Measurements from ENCODE around the gene ARHGEF39.
A peak's percentile ranks its signal among the peaks of the same experiment; 100 is the strongest.

The ARHGEF39 gene

DNA sequence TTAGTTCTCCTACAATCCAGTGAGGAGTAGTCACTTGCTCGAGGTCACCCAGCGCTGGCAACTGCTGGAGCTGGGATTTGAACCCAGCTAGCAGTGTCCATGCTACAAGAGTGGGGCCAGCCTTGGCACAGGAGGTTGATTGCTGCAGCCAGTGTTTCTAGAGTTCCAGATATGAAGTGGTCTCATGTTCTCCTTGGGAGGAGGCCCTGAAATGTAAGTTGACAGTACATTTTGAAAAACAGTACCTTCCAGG is 6.1 kb downstream of the ARHGEF39 start:
- Histone ChIP-seq H3K36me3 (replicated peaks) (peaks cover 39% of the 10 kb centered on the region), H3K27me3 (ENCODE audit: low read depth) (no peaks in the 10 kb centered on the region), H3K4me3 (peak overlapping the region; percentile 77), H3K9me3 (no peaks in the 10 kb centered on the region), H3K4me1 (peaks cover 17% of the 10 kb centered on the region)
- in situ Hi-C loops (cut with MboI; ENCODE audit: low sequenced_read_pairs), result no loop called here
- peak in 1 of 2 experiments; percentile 38 for DNase-seq (ENCODE audit: low spot score in 2 of 2)

DNA sequence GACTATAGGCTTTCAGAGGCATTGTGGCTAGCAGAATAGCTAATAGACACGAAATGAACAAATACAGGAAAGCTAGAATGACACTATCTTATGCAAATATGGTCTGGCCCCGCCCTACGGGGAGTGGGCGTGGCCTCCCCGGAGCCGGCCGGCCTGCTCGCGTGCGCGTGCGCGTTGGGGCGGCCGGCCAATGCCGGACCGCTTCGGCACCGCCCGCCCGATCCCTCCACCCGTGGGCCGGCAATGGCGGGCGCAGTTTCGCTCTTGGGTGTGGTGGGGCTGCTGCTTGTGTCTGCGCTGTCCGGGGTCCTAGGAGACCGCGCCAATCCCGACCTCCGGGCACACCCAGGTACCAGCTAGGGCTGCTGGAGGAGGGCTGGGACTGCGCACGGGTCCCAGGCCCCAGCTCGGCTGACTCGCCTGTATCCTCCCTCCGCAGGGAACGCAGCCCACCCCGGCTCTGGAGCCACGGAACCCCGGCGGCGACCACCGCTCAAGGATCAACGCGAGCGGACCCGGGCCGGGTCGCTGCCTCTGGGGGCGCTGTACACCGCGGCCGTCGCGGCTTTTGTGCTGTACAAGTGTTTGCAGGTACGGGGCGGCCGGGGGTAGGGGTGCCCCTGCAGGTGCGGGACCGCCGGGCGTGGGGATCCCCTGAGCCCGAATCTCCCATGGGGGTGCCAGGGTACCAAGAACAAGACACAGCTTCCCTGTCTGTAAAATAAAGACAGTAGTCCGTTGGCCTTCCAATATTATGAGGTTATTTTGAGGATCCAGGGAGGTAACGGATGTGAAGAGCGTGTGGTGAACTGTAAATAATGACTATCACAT is 6.6 kb downstream of the ARHGEF39 start, which contains the start of gene CCDC107:
Gene CCDC107 (plus strand): TSS at position 156 of the 831 bp plus-strand sequence. CDS start 88 bp downstream, at position 244.
- Histone ChIP-seq H3K36me3 (replicated peaks) (peaks cover 34% of the 10 kb centered on the region), H3K9me3 (no peaks in the 10 kb centered on the region), H3K27me3 (ENCODE audit: low read depth) (no peaks in the 10 kb centered on the region), H3K4me1 (peaks cover 11% of the 10 kb centered on the region), H3K4me3 (peak within 1 kb of the TSS; percentile 77)
- in situ Hi-C loops (cut with MboI; ENCODE audit: low sequenced_read_pairs), result no loop called here
- DNase-seq (ENCODE audit: low spot score in 2 of 2), result peak; percentile 80 to 89

DNA sequence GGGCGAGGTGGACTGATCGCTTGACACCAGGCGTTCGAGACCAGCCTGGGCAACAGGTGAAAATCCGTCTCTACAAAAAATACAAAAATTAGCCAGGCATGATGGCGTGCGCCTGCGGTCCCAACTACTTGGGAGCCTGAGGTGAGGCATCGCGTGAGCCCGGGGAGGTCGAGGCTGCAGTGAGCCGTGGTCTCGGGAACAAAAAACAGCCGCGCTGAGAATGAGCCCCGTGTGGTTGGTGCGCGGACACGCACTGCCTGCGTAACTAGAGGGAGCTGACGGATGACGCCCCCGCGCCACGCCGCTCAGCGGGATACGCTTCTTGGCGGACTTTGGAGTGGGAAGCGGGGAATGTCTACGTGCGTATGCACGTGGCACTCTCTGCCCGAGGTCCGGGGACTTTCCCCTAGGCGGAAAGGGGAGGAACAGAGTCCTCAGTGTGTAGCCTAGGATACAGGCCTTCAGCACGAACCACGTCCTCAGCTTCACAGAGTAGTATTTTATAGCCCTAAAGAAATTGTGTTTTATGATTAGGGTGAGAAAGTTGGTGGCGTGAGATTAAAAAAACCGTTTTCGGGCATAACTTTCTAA is 7.4 kb downstream of the ARHGEF39 start, which contains the start of gene RMRP:
Gene RMRP (minus strand): TSS at position 474 of the 591 bp plus-strand sequence.
- Histone ChIP-seq H3K36me3 (replicated peaks) (peaks cover 27% of the 10 kb centered on the region), H3K4me1 (peaks cover 10% of the 10 kb centered on the region), H3K4me3 (peak within 1 kb of the TSS; percentile 77), H3K27me3 (ENCODE audit: low read depth) (no peaks in the 10 kb centered on the region), H3K9me3 (no peaks in the 10 kb centered on the region)
- in situ Hi-C loops (cut with MboI; ENCODE audit: low sequenced_read_pairs), result no loop called here
- DNase-seq (ENCODE audit: low spot score in 2 of 2), result peak; percentile 98 to 99

DNA sequence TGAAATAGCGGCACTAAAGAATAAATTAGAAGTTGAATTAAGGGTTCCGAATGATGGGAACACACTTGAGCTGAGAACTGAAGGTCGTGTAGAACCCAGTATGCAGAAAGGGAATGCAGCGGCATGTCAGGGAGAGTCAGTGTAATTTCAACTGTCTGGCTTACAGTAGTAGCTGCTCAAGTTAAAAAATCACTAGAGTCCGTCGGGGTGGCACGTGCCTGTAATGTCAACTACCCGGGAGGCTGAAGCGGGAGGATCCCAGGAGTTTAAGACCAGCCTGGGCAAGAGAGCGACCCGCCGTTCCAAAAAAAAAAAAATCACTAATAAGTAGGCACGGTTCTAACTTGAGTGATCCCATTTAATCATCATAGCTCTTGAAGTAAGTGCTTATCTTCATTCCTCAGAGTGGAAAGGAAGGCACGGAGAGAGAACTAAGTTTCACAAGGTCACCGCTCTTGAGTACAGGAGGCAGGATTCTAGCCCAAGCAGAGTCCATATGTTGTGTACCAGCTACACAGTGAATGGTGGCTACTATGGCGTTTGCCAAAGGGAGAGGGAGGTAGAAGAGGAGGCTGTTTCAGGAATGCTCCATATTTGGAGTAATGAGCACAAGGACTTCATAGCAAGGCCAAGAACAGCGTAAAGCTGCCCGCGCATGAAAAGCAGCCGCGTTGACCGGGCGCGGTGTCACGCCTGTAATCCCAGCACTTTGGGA is 8.0 kb downstream of the ARHGEF39 start:
- Histone ChIP-seq H3K27me3 (ENCODE audit: low read depth) (no peaks in the 10 kb centered on the region), H3K4me3 (peak overlapping the region; percentile 28), H3K36me3 (replicated peaks) (peaks cover 20% of the 10 kb centered on the region), H3K9me3 (no peaks in the 10 kb centered on the region), H3K4me1 (peaks cover 10% of the 10 kb centered on the region)
- in situ Hi-C loops (cut with MboI; ENCODE audit: low sequenced_read_pairs), result no loop called here
- peak in 1 of 2 experiments; percentile 7 for DNase-seq (ENCODE audit: low spot score in 2 of 2)

DNA sequence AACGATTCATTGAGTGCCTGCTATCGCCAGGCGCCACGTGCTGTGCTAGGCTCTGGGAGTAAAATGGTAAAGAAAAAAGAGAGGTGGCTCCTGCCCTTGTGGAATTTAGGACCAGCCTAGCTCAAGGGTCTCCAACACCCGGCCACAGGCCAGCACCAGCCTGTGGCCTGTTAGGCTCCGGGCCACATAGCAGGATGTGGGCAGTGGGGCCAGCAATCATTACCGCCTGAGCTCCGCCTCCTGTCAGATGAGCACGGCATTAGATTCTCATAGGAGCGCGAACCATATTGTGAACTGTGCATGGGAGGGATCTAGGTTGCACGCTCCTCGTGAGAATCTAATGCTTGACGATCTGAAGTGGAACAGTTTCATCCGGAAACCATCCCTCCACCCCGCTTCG is 8.6 kb downstream of the ARHGEF39 start:
- H3K4me3 ChIP-seq, result no peak overlapping the region
- peaks cover 10% of the 10 kb centered on the region for H3K4me1 ChIP-seq
- in situ Hi-C loops (cut with MboI; ENCODE audit: low sequenced_read_pairs), result no loop called here
- H3K36me3 ChIP-seq (replicated peaks), result peaks cover 14% of the 10 kb centered on the region
- H3K27me3 ChIP-seq (ENCODE audit: low read depth), result no peaks in the 10 kb centered on the region
- no peaks in the 10 kb centered on the region for H3K9me3 ChIP-seq
- no peak for DNase-seq (ENCODE audit: low spot score in 2 of 2)

DNA sequence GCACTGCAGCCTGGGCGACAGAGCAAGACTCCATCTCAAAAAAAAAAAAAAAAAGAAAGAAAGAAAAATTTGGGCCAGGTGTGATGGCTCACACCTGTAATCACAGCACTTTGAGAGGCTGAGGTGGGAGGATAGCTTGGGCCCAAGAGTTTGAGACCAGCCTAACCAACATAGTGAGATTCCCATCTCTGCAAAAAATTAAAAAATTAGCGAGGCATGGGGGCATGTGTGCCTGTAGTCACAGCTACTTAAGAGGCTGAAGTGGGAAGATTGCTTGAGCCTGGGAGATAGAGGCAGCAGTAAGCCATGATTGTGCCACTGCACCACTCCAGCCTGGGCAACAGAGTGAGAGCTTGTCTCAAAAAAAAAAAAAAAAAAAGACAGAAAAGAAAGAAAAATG is 11.4 kb downstream of the ARHGEF39 start:
- DNase-seq (ENCODE audit: low spot score in 2 of 2), result no peak
- in situ Hi-C loops (cut with MboI; ENCODE audit: low sequenced_read_pairs), result no loop called here
- Histone ChIP-seq H3K36me3 (replicated peaks) (no peaks in the 10 kb centered on the region), H3K27me3 (ENCODE audit: low read depth) (no peaks in the 10 kb centered on the region), H3K4me3 (no peak overlapping the region), H3K9me3 (no peaks in the 10 kb centered on the region), H3K4me1 (peaks cover 7% of the 10 kb centered on the region)

DNA sequence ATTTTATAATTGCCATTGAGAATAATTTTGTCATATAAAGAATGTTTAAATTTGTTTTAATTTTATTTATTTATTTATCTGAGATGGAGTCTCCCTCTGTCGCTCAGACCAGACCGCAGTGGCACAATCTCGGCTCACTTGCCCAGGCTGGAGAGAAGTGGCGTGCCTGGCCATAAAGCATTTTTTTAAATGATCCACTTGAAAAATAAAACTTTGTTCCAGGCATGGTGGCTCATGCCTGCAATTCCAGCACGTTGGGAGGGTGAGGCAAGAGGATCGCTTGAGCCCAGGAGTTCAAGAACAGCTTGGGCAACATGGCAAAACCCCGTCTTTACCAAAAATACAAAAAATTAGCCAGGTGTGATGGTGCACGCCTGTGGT is 12.2 kb downstream of the ARHGEF39 start:
- Histone ChIP-seq H3K9me3 (no peaks in the 10 kb centered on the region), H3K4me3 (no peak overlapping the region), H3K4me1 (peaks cover 7% of the 10 kb centered on the region; the same call in 1 of the 2 replicates), H3K27me3 (ENCODE audit: low read depth) (no peaks in the 10 kb centered on the region), H3K36me3 (replicated peaks) (no peaks in the 10 kb centered on the region)
- no peak for DNase-seq (ENCODE audit: low spot score in 2 of 2)
- in situ Hi-C loops (cut with MboI; ENCODE audit: low sequenced_read_pairs), result no loop called here

DNA sequence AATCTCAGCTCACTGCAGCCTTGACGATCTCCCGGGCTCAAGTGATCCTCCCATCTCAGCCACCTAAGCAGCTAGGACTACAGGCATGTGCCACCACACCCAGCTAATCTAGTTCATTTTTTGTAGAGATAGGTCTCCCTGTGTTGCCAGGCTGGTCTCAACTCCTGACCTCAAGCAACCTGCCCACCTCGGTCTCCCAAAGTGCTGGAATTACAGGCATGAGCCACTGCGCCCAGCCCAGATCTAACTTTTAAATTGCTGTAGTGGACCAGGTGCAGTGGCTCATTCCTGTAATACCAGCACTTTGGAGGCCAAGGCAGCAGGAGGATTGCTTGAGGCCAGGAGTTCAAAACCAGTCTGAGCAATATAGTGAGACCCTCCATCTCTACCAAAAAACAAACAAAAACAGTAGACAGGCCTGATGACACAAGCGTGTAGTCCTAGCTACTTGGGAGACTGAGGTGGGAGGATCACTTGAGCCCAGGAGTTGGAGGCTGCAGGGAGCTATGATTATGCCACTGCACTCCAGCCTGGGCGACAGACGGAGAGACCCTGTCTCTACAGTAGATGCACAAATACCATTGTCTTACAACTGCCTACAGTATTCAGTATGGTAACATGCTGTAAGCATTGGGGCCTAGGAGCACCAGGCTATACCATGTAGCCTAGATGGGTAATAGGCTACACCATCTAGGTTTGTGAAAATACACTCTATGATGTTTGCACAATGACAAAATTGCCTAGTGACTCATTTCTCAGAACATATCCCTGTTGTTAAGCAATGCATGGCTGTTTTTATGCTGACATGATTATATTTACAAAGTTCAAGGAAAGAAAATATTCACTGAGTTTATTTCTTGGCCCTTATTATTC is 12.8 kb downstream of the ARHGEF39 start:
- DNase-seq (ENCODE audit: low spot score in 2 of 2), result no peak
- in situ Hi-C loops (cut with MboI; ENCODE audit: low sequenced_read_pairs), result no loop called here

DNA sequence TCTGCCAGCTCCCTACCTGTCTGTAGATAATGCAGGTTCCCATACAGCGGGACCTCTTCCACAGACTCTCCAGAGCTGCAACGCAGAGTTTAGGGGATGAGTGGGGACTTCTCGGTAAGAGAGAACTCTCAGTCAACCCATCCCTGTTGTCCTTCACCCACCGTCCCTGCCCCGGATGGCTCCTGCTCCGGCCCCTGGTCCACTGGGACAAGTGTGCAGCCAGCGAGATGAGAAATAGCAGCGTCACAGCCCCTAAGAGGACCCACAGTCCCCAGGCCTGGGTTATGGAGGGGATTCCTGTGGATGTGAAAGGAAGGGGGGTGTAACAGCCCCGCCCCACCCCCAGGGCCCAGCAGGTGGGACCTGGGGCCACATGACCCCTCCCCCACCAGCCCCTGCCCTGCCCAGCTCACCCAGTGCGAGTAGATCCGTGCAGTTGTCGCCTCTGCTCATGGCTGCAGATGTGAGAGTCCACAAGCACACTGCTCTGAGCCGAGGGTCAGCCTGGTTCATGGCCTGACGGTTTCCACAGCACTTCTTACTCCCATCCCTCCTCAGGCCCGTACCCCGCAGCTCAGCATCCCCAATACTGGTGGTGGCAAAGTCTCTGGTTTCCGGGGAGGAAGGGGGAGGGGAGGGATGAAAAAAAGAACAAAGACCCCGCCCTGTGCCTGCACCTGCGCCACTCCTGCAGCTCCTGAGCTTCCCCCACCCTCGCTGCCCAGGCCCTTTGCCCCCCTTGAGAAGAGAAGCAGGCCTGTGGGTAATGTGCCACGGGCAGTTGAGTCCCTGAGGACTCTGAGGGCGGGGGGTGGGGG is 14.4 kb downstream of the ARHGEF39 start, which contains the start of gene SIT1:
Gene SIT1 (minus strand): TSS at position 591 of the 818 bp plus-strand sequence. CDS start 78 bp downstream, at position 513.
- DNase-seq (ENCODE audit: low spot score in 2 of 2), result no peak
- H3K4me1 ChIP-seq, result peaks cover 7% of the 10 kb centered on the region
- no peak within 1 kb of the TSS for H3K4me3 ChIP-seq
- H3K27me3 ChIP-seq (ENCODE audit: low read depth), result no peaks in the 10 kb centered on the region
- in situ Hi-C loops (cut with MboI; ENCODE audit: low sequenced_read_pairs), result no loop called here
- no peaks in the 10 kb centered on the region for H3K9me3 ChIP-seq
- no peaks in the 10 kb centered on the region for H3K36me3 ChIP-seq (replicated peaks)

More for the DNA sequence above, 12.8 kb downstream of the ARHGEF39 start:
- no peaks in the 10 kb centered on the region for H3K36me3 ChIP-seq (replicated peaks)
- peaks cover 5% of the 10 kb centered on the region; the same call in 1 of the 2 replicates for H3K4me1 ChIP-seq
- no peak overlapping the region for H3K4me3 ChIP-seq
- H3K27me3 ChIP-seq (ENCODE audit: low read depth), result no peaks in the 10 kb centered on the region
- H3K9me3 ChIP-seq, result no peaks in the 10 kb centered on the region

DNA sequence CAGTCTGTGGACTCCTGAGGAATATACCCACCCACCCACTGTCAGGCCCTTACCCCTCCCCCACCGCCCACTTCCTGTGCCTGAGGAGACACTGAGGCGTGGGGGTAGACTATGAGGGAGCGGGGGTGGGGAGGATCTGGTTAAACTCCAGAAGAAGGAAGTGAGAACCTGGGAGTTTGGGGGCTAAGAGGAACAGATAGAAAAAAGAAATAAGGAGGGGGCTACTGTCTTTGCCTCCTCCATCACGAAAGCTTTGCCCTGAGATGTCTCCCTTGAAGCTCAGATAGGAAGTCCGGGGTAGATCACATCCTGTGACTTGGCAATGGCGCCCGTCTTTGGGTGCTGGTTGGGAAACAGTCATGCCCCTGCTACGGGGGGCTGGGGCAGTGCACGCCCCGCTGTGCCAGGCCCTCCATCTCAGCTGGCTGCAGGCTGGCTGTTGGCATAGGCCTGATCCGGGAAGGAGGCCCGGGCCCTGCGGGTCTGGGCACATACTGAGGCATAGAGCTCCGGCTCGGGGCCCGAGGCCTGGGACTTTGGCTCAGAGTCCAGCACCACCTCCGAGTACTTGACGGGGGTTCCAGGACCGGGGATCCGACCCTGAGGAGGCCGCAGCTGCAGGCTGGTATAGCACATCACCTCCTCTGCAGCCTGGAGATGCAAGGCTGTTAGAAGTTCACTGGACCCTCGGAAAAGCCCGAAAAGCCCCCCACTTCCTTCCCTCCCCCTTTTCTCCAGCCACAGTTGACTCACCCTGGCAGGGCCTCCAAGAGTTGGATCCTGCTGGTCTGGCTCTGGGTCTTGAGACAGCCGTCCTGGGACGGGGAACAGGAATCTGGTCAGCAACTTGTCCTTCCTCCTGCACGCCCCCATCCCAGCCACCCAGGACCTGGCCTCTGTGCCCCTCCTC is 15.3 kb downstream of the ARHGEF39 start:
- Histone ChIP-seq H3K4me1 (peaks cover 9% of the 10 kb centered on the region), H3K27me3 (ENCODE audit: low read depth) (no peaks in the 10 kb centered on the region), H3K4me3 (no peak overlapping the region), H3K9me3 (no peaks in the 10 kb centered on the region), H3K36me3 (replicated peaks) (no peaks in the 10 kb centered on the region)
- DNase-seq (ENCODE audit: low spot score in 2 of 2), result no peak
- in situ Hi-C loops (cut with MboI; ENCODE audit: low sequenced_read_pairs), result no loop called here

DNA sequence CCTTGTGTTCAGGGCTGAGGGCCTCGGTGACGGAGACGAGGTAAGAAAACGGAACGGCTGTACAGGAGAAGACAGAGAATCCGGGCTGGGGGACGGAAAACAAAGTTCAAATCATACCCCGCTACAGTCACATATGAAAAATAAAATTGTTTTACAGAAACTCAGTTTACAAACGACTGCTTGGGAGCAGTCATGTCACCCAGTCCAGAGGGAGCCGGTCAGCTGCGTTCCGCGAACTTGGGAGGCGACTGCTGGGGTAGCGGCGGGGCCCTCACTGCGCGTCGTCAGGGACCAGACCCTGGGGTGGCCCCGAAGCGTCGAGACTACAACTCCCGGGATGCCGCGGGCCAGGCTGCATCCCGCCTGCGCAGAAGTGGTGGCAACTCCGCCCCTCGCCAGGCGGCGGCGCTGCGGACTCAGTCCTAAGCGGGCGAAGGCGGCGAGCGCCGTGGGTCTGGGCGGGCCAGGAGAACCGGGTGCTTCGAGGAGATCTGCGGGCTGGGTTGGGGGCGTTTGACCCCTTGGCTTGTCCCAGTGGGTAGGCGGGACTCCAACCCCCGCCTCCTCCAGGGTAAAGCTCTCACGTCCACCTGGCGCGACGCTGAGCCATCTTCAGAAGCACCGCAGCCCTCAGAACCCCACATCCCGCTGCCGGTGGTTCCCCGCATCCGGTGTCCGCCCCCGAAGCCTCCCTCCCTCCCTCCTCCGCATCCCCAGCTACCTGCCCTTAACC is 18.3 kb downstream of the ARHGEF39 start:
- no peaks in the 10 kb centered on the region for H3K36me3 ChIP-seq (replicated peaks)
- peaks cover 9% of the 10 kb centered on the region for H3K4me1 ChIP-seq
- no peaks in the 10 kb centered on the region for H3K27me3 ChIP-seq (ENCODE audit: low read depth)
- no peaks in the 10 kb centered on the region for H3K9me3 ChIP-seq
- peak overlapping the region; percentile 57 for H3K4me3 ChIP-seq
- DNase-seq (ENCODE audit: low spot score in 2 of 2), result peak; percentile 89 to 95
- in situ Hi-C loops (cut with MboI; ENCODE audit: low sequenced_read_pairs), result no loop called here
